NCI-H1048 (cell line): ENCODE data around the gene NAPEPLD.
"Not testable (repeated sequence)": the region's sequence is repeated elsewhere in the genome, so short reads cannot be mapped to it uniquely, and the experiment has no call there.

Experiments used
- DNase-seq: peaks from one replicate; lab custom pipeline; 2025; lab: John Stamatoyannopoulos, UW

NAPEPLD gene

GRCh38 chr7:103113164-103113563 lies 35.7 kb downstream of the NAPEPLD start:
- DNase-seq = no peak

GRCh38 chr7:103106703-103107070 lies 42.2 kb downstream of the NAPEPLD start:
- not testable (repeated sequence) for DNase-seq

DNA sequence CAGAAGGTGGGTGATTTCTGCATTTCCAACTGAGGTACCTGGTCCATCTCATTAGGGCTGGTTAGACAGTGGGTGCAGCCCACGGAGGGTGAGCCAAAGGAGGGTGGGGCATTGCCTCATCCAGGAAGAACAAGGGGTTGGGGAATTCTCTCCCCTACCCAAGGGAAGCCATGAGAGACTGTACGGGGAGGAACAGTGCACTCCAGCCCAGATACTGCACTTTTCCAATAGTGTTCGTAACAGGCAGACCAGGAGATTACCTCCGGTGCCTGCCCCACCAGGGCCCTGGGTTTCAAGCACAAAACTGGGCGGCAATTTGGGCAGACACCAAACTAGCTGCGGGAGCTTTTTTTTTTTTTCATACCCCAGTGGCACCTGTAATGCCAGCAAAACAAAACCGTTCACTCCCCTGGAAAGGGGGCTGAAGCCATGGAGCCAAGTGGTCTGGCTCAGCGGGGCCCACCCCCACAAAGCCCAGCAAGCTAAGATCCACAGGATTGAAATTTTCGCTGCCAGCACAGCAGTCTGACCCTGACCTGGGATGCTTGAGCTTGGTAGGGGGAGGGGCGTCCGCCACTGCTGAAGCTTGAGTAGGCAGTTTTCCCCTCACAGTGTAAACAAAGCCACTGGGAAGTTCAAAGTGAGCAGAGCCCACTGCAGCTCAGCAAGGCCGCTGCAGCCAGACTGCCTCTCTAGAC lies 42.7 kb downstream of the NAPEPLD start:
- no peak for DNase-seq

GRCh38 chr7:103101543-103101942 lies 47.4 kb downstream of the NAPEPLD start:
- DNase-seq = no peak

DNA sequence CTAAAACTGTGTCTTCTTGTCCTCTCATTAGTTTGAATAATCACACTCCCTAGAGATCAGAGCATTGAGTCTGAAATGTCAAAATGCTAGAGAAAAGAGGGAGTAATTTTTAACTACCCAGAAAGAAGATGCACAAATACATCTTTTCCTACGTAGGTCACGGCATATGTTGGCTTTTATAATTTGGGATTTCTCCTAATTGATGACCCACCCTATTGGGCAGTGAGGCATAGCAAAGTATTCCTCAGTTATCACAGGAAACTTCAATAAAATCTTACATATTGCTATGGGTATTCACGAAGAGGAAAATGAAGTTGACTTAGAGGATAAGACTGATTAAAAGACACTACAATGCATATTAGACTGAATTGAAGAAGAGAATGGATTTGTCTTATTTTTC lies 48.6 kb downstream of the NAPEPLD start:
- DNase-seq = no peak

DNA sequence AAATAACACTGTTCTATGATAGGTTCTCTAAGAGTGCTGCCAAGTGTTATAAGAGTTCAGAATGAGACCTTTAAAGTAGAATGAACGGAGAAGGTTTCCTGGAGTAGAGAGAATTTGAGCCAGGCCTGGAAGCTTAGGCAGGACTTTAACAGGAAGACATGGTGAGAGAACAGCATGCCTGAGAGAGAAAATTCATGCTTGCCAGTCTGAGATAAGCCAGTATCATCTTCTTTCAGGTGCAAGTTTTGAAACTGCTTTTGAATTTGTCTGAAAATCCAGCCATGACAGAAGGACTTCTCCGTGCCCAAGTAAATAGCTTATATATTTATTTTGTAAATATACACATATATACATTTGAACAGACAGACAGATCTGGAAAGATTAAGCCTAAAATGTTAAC lies 51.9 kb downstream of the NAPEPLD start:
- no peak for DNase-seq

DNA sequence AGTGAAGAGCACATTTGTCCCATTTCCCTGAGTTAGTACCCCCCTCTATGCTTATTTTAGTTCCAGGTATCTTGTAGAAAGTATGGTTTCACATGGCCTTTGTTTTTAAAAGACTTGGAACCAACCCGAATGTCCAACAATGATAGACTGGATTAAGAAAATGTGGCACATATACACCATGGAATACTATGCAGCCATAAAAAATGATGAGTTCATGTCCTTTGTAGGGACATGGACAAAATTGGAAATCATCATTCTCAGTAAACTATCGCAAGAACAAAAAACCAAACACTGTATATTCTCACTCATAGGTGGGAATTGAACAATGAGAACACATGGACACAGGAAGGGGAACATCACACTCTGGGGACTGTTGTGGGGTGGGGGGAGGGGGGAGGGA lies 53.3 kb downstream of the NAPEPLD start:
- not testable (repeated sequence) for DNase-seq

DNA sequence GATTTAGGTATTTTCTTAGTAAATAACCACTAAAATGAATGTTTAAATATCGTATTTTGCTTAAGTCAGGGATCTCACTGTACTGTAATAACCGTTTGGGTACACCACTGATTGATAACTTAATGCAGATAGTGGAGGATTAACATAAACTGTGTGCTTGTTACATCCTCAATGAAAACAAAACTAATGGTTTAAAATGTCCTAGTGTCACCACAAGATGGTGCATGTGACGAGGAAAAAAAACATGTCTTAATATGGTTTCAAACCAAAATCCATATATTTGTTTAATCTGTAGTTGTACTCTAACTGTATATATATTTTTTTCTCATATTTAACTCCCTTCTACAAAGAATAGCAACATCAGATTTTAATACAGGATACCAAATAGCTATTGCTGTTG lies 54.8 kb downstream of the NAPEPLD start:
- DNase-seq = no peak

- no peak for DNase-seq
Observed at GRCh38 chr7:103093429-103093828, 55.5 kb downstream of the NAPEPLD start.

DNA sequence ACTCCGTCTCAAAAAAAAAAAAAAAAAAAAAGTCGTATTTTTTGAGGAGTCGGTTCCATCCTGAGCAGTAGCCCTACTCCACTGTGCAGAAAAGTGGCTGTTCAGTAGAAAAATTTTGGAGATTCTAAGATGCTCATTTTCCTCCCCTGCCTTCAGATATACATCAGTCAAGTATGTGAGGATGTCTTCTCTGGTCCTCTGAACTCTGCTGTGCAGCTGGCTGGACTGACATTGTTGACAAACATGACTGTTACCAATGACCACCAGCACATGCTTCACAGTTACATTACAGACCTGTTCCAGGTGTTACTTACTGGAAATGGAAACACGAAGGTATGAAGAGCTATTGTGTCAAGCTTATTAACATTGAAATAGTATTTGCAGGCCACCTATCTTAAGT lies 56.6 kb downstream of the NAPEPLD start:
- DNase-seq = not testable (repeated sequence)

GRCh38 chr7:103083210-103083609 lies 65.7 kb downstream of the NAPEPLD start:
- DNase-seq = no peak

DNA sequence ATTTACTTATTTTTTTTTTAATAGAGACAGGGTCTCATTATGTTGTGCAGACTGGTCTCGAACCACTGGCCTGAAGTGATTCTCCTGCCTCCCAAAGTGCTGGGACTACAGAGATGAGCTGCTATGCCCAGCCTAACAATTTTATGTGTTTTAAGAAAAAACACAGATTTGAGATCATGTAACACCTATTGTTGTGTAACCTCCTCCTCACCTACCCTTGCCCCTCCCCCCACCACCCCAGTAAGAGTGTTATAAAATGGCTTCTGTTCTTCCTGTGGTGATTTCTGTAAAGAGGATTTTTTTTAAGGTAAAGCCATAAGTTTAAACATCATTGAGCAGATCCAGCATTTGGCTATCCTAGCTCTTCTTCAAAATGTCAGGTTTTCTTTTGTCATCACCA lies 66.4 kb downstream of the NAPEPLD start:
- no peak for DNase-seq

- DNase-seq = no peak
Observed at GRCh38 chr7:103080923-103081322, 68.0 kb downstream of the NAPEPLD start.

DNA sequence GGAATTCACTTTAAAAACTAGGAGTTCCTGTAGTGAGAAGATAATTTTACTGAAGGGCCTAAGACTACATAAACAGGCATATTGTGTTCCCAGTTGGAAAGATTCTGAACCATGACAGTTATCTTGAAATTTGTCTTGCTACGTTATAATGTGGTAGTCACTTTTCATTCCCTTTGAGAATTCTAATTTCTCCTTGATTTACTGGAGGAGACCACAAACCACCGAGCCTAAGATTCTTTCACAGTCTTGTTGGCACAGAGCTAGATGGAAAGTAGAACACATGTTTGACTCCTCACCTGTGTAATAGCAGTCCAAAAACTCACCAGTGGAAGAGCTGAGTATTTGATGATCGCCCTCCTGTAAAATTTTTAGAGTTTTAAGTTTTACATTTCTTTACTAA lies 69.1 kb downstream of the NAPEPLD start:
- no peak for DNase-seq

GRCh38 chr7:103078226-103078625 lies 70.7 kb downstream of the NAPEPLD start:
- not testable (repeated sequence) for DNase-seq

GRCh38 chr7:103077318-103077717 lies 71.6 kb downstream of the NAPEPLD start:
- DNase-seq = no peak

DNA sequence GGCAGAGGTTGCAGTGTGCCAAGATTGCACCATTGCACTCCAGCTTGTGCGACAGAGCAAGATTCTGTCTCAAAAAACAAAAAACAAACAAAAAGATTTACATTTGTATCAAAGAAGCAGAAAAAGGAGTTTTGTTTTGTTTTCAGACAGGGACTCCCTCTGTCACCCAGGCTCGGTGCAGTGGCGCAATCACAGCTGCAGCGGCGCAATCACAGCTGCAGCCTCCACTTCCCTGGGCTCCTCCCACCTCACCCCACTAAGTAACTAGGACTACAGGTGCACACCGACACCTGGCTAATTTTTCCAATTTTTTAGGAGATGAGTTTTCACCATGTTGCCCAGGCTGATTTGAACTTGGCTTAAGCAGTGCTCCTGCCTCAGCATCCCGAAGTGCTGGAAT lies 72.1 kb downstream of the NAPEPLD start:
- DNase-seq = no peak

DNA sequence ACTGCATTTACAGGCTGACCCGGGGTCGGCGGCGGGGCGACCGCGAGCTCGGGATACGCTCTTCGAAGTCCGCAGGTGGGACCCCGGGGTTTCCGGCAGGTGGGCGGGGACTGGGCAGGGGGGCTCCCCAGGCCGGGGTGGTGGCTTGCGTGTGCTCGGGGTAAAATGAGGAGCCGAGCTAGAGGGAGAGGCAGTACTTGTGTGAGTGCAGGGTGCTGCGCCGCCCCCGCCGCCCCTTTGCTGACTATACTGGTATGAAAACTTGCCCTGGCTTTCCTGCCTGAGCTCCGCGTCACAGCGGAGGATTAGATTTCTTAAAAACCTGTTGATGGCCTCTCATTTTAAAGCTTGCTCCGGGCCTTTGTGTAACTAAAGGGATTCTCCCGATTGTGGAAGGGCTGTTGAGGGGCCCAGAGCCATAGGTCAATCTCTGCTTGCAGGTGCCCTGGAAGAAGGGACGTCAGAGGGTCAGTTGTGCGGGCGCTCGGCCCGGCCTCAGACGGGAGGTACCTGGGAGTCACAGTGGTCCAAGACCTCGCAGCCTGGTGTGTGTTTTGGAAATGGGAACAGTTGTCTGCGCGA lies 73.5 kb downstream of the NAPEPLD start:
- no peak for DNase-seq

GRCh38 chr7:103074519-103075336 lies 74.2 kb downstream of the NAPEPLD start, which contains the start of the genes ARMC10 and FBXL13:
ARMC10 (plus strand) TSS chr7:103075140; CDS start chr7:103075273, 133 bp downstream.
FBXL13 (minus strand) TSS chr7:103074796.
- DNase-seq = peak; percentile 68

DNA sequence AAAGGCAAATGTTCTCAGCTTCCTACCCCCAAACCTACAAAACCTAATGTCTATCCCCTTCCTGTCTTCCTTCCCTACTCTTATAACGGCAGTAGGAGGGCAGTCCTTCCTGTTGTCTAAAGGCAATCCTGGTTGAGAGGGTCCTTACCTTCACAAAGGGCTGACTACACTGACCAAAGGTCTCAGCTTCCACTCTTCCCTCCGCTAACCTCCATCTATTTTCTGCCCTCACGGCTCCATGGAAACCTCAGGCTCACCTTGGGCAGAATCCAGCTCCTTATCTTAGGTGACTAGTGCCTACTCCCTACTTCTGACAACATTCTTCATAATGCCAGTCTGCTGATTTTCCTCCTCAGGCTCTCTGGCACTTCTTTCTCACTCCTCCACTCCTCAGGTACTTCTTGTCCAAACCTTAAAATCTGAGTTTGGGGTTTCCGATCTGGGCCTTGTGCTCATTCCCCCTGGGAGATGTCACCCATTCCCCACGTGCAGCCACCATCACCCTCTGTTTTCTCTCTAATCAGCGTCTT lies 74.8 kb downstream of the NAPEPLD start:
- no peak for DNase-seq

- no peak for DNase-seq
Observed at GRCh38 chr7:103071000-103071399, 77.9 kb downstream of the NAPEPLD start.
